BLaER1 (cell line): ENCODE results near the gene ATP8A2.
"Not testable (repeated sequence)": the region's sequence is repeated elsewhere in the genome, so short reads cannot be mapped to it uniquely, and the experiment has no call there.

Experiments
- H3K27ac ChIP-seq: shearing (Covaris generic); formaldehyde crosslinking; 2 replicates; pipeline ENCODE4 v1.8.1; 2022
- H3K27me3 ChIP-seq: shearing (Covaris generic); formaldehyde crosslinking; 2 replicates; pipeline ENCODE4 v1.8.1; 2022
- H3K36me3 ChIP-seq: shearing (Covaris generic); formaldehyde crosslinking; 2 replicates; pipeline ENCODE4 v1.8.1; 2022
- H3K4me1 ChIP-seq: shearing (Covaris generic); formaldehyde crosslinking; 2 replicates; pipeline ENCODE4 v1.8.1; 2022
- H3K4me2 ChIP-seq: shearing (Covaris generic); formaldehyde crosslinking; 2 replicates; pipeline ENCODE4 v1.8.1; 2022
- H3K4me3 ChIP-seq: shearing (Covaris generic); formaldehyde crosslinking; 2 replicates; pipeline ENCODE4 v1.8.1; 2022
- H3K9ac ChIP-seq: shearing (Covaris generic); formaldehyde crosslinking; 2 replicates; pipeline ENCODE4 v1.8.1; 2022
- H3K9me3 ChIP-seq: shearing (Covaris generic); formaldehyde crosslinking; 2 replicates; pipeline ENCODE4 v1.8.1; 2022
- H4K20me1 ChIP-seq: shearing (Covaris generic); formaldehyde crosslinking; 2 replicates; pipeline ENCODE4 v1.8.1; 2022
- Cebpa-rat ChIP-seq: shearing (Covaris generic); IDR thresholded peaks from 2 replicates; pipeline ENCODE4 v1.8.1; 2022

The ATP8A2 gene

DNA sequence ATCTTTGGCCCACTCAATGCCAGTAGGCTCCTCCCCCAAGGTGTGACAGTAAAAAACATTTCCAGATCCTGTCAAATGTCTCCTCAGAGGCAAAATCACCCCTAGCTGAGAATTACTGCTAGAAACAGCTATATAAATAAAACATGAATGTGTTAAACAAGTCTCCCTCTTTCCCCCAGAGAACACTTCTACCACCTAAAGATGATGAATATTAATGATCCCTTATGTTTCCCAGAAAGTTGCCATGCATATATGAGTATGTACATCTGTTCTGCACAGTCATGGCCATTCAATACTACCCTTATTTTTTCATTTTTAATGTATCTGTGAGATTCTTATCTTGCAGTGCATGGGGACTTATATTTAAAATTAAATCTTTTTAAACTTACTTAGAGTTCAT lies 450.0 kb downstream of the ATP8A2 start:
- no peak for TF ChIP-seq Cebpa-rat
- no peaks in the 10 kb centered on the region for H3K4me1 ChIP-seq
- no peaks in the 10 kb centered on the region for H3K36me3 ChIP-seq
- H3K9me3 ChIP-seq = peaks cover 5% of the 10 kb centered on the region; the same call in 1 of the 2 replicates
- no peaks in the 10 kb centered on the region for H4K20me1 ChIP-seq
- H3K27ac ChIP-seq = no peak overlapping the region
- H3K4me3 ChIP-seq = no peak overlapping the region
- H3K9ac ChIP-seq = no peak overlapping the region
- H3K27me3 ChIP-seq = no peaks in the 10 kb centered on the region
- H3K4me2 ChIP-seq = no peak overlapping the region

DNA sequence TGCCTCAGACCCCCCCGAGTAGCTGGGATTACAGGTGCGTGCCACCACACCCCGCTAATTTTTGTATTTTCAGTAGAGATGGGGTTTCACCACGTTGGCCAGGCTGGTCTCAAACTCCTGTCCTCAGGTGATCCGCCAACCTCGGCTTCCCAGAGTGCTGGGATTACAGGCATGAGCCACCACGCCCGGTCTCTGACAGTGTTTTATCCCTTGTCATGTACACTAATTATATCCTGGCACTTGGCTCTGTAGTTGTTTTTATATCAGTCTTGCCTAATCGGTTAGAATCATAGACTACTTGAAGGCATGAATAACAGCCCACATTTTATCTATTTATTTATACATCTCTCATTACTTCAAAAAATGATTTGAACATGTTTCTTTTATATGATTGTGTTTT lies 455.4 kb downstream of the ATP8A2 start:
- not testable (repeated sequence) for H4K20me1 ChIP-seq, H3K4me3 ChIP-seq, H3K27me3 ChIP-seq, H3K27ac ChIP-seq, H3K9ac ChIP-seq, H3K4me1 ChIP-seq, H3K9me3 ChIP-seq, H3K36me3 ChIP-seq, H3K4me2 ChIP-seq

DNA sequence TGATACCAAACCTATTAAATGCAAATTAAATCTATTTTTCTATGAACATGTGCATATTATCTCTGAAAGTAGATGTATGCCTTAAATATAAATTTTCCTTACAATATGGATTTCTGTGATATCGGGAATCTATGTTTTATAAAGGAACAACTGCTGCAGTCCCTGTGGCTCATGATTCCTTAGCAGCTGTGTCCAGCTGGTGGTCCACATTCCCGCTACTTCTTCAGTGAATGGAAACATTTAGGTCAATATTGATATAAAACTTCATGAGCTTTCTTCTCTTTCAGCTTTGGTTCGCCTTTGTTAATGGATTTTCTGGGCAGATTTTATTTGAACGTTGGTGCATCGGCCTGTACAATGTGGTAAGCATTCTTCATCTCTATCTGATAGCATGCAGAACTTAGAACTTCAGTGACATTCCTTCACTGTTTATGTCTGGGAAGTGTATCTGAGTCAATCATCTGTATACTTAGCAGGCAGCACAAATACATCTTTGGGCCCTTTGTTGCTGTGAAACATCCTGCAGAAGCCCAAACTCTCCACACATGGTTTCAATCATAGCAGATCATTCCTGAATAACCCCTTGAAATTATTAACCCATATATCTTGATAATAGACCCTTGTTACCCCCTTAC lies 456.2 kb downstream of the ATP8A2 start:
- Histone ChIP-seq H3K9ac (no peak overlapping the region), H4K20me1 (no peaks in the 10 kb centered on the region), H3K27ac (no peak overlapping the region), H3K4me1 (no peaks in the 10 kb centered on the region), H3K9me3 (peaks cover 5% of the 10 kb centered on the region; the same call in 1 of the 2 replicates), H3K27me3 (no peaks in the 10 kb centered on the region), H3K4me2 (no peak overlapping the region), H3K36me3 (no peaks in the 10 kb centered on the region), H3K4me3 (no peak overlapping the region)
- no peak for TF ChIP-seq Cebpa-rat

DNA sequence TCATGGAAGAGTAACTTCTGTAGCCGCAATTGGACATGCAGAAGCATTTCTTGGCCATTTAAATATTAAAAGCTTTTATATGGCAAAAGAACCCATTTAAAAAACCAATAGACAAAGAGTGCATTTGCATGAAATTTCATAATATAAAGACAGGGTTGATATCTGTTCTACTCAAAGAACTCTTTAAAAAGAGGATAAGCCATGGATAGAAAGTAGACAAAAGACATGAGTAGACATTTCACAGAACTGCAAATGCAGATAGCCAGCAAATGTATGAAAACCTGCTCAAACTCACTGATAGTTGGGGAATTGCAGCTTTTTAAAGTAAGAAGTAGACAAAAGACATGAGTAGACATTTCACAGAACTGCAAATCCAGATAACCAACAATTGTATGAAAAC lies 462.0 kb downstream of the ATP8A2 start:
- Histone ChIP-seq H3K27ac (no peak overlapping the region), H3K9me3 (no peaks in the 10 kb centered on the region), H3K4me1 (no peaks in the 10 kb centered on the region), H3K9ac (no peak overlapping the region), H3K4me2 (no peak overlapping the region), H4K20me1 (no peaks in the 10 kb centered on the region), H3K4me3 (no peak overlapping the region), H3K36me3 (no peaks in the 10 kb centered on the region), H3K27me3 (no peaks in the 10 kb centered on the region)
- no peak for TF ChIP-seq Cebpa-rat

DNA sequence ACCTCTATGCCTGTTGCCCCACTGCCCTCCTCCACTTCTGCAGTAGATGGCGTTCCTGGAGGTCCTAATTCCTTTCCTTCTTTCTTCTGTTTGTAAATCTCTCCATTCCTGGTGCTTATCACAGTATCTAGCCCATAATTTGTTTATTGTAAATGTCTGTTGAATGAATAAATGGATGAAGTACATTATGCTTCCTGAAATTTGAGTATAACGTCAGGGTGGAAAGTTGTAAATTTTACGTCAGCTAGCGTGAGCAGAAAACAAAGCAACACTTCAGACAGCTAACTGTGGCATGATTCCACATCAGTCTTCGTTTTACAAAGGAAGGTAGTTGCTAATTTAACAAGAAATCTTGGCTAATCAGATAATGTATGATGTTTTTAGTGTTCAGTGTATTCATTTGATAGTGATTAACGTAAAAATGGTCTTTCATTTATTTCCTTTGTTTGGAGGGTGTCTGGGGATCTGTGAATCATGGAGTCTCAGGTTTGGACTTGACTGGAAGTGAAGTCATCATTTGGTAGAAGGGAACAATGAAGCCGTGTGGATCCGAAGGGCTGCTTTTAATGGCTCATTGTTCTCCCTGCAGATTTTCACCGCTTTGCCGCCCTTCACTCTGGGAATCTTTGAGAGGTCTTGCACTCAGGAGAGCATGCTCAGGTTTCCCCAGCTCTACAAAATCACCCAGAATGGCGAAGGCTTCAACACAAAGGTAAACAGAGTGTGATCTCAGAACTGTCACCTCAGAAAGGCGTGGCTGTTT lies 465.0 kb downstream of the ATP8A2 start:
- no peak overlapping the region for H3K27ac ChIP-seq
- H3K9ac ChIP-seq = no peak overlapping the region
- no peaks in the 10 kb centered on the region for H3K9me3 ChIP-seq
- TF ChIP-seq Cebpa-rat = no peak
- no peaks in the 10 kb centered on the region for H3K27me3 ChIP-seq
- H4K20me1 ChIP-seq = no peaks in the 10 kb centered on the region
- H3K4me2 ChIP-seq = no peak overlapping the region
- H3K4me3 ChIP-seq = no peak overlapping the region
- no peaks in the 10 kb centered on the region for H3K4me1 ChIP-seq
- H3K36me3 ChIP-seq = no peaks in the 10 kb centered on the region

DNA sequence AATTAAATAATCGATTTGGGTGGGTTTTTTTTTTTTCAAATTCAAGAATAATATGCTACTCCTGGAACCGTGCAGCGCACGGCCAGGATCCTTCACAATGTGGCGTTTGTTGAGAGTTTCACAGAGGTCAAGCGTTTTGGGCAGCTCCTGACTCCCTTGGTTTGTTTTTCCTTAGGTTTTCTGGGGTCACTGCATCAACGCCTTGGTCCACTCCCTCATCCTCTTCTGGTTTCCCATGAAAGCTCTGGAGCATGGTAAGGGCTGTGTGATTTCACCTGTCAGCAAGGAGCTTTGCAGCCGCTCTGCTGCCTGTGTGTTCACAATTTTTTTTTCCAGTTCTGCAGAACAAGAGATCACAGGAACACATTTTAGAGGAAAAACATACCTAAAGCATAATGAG lies 467.6 kb downstream of the ATP8A2 start:
- no peak overlapping the region for H3K4me2 ChIP-seq
- no peak for TF ChIP-seq Cebpa-rat
- H3K9me3 ChIP-seq = no peaks in the 10 kb centered on the region
- no peaks in the 10 kb centered on the region for H3K4me1 ChIP-seq
- no peak overlapping the region for H3K27ac ChIP-seq
- no peaks in the 10 kb centered on the region for H3K36me3 ChIP-seq
- no peaks in the 10 kb centered on the region for H4K20me1 ChIP-seq
- H3K27me3 ChIP-seq = no peaks in the 10 kb centered on the region
- H3K9ac ChIP-seq = no peak overlapping the region
- H3K4me3 ChIP-seq = no peak overlapping the region

DNA sequence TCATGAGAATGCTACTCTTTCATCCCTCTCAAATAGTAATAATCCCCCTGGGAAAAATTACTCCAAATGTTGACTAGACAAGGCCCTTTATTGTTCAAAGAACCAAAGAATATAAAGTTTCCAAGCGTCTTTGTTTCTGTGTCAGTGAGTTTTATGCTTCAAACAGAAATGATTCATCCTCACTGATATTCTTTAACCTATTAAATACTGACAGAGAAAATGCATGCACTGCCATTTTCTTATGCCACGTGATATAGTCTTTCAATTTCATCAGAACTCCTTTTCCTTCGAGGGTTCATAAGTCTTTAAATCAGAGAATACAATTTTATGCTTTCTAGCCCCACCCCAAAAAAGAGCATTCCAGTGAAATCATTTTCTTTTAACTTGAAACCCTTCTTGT lies 468.5 kb downstream of the ATP8A2 start:
- Histone ChIP-seq H4K20me1 (no peaks in the 10 kb centered on the region), H3K4me1 (no peaks in the 10 kb centered on the region), H3K27ac (no peak overlapping the region), H3K27me3 (no peaks in the 10 kb centered on the region), H3K4me3 (no peak overlapping the region), H3K9me3 (no peaks in the 10 kb centered on the region), H3K4me2 (no peak overlapping the region), H3K9ac (no peak overlapping the region), H3K36me3 (no peaks in the 10 kb centered on the region)
- TF ChIP-seq Cebpa-rat = no peak

DNA sequence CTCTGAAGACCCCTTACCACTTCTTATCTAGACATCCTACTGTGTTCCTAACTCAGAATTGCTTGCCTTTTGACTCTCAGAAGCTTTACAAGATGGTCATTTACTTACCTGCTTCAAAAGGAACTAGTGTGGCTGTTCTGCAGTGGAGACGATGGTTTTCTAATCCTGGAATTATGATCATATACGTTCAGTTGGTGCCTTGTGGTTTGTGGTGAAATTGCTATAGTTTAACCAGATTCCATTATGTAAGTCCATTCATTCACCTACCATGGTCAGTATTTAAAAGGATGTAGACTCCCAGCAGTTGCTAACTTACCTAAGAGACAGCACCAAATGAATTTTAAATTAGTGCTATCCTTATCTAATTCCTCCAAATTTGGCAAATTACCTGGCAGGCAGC lies 469.2 kb downstream of the ATP8A2 start:
- no peak overlapping the region for H3K4me3 ChIP-seq
- H3K27ac ChIP-seq = no peak overlapping the region
- H3K36me3 ChIP-seq = no peaks in the 10 kb centered on the region
- no peaks in the 10 kb centered on the region for H3K4me1 ChIP-seq
- no peaks in the 10 kb centered on the region for H3K9me3 ChIP-seq
- H3K9ac ChIP-seq = no peak overlapping the region
- TF ChIP-seq Cebpa-rat = no peak
- no peak overlapping the region for H3K4me2 ChIP-seq
- no peaks in the 10 kb centered on the region for H3K27me3 ChIP-seq
- H4K20me1 ChIP-seq = no peaks in the 10 kb centered on the region

DNA sequence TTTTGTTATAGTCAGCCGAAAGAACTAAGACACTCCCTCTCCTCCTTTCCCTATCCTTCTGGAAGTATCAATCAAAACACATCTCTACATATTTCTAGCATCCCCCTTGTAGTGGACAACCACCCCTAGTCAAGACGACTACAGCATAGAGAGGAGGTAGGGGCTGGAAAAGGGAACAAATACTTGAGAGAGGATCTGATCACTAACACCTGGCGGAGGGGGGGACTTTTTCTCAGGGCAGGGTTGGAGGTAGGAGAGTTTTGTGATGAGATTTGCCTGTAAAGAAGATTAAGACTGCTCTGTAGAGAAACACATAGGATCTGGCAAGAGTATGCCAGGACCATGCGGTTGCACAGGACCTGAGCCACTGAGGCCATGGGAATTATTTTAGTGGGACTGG lies 471.9 kb downstream of the ATP8A2 start:
- Histone ChIP-seq H4K20me1 (no peaks in the 10 kb centered on the region), H3K27ac (no peak overlapping the region), H3K36me3 (no peaks in the 10 kb centered on the region), H3K4me3 (no peak overlapping the region), H3K9ac (no peak overlapping the region), H3K4me2 (no peak overlapping the region), H3K4me1 (peaks cover 14% of the 10 kb centered on the region), H3K27me3 (no peaks in the 10 kb centered on the region), H3K9me3 (no peaks in the 10 kb centered on the region)
- TF ChIP-seq Cebpa-rat = no peak

DNA sequence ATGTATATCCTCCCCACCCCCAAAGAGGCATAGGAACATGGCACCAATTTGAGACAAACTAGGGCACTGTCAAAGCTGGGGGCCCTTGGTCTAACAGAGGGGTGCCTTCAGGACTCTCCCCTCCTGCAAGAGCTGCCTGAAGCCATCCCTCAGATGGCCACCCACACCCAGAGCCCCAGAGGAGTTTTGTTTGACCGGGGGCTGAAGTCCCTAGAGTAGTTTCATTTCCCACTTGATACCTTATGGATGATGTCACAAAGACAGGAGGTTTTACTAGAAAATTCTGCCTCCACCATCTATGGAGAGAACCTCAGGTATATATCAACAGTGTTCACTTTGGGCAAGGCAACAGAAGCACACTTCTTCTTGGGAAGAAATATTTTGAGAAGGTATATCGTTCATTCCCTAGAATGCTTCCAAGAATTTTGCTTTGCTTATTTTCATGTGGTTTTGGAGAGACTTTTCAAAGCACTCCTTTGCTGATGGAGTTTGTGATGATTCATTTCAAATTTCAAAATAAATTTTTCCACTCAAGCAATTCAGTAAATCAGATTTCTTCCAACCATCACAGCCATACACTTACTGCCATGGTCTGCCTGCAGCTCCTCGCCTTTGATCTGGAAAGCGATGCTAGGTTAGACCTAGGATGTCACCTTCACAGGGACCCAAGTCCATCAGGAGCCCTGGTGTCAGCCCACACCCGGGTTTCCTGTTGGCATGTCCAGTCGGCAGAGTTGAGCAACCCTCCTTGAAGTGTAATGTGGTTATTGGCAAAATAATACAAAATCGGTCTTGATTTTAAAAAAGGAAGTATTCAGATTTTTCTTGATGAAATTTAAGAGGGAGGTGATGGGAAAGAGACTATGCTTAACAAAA lies 473.0 kb downstream of the ATP8A2 start:
- Histone ChIP-seq H3K4me2 (no peak overlapping the region), H3K27me3 (no peaks in the 10 kb centered on the region), H3K9me3 (no peaks in the 10 kb centered on the region), H3K4me3 (no peak overlapping the region), H3K4me1 (peaks cover 25% of the 10 kb centered on the region), H4K20me1 (no peaks in the 10 kb centered on the region), H3K27ac (no peak overlapping the region), H3K36me3 (no peaks in the 10 kb centered on the region), H3K9ac (no peak overlapping the region)
- no peak for TF ChIP-seq Cebpa-rat
